ENCODE data around the gene NEURL4. TPM values are rescaled to one million over a fixed set of nuclear protein-coding genes. Genes with fewer than 3 reads are reported as not detected.
A peak's percentile ranks its signal among the peaks of the same experiment; 100 is the strongest.

The NEURL4 gene
- total and polyA plus RNA-seq, 2 donors (not counting 1 experiment from before 2014, with no cell fraction given), result 54.6 to 85.2 TPM

GRCh38 chr17:7347630-7348477 lies 18.7 kb upstream of the NEURL4 start:
- no peaks in the 10 kb centered on the region for H3K9me3 ChIP-seq (ENCODE audit: control extremely low read depth in 1 of 3, control insufficient read depth in 2 of 3, insufficient read depth in 1 of 3, low read length in 2 of 3)
- H3K36me3 ChIP-seq (replicated peaks in 1 of 2; ENCODE audit: control extremely low read depth in 1 of 2, control insufficient read depth in 1 of 2, extremely low read depth in 1 of 2, insufficient read depth in 2 of 2, low read length in 1 of 2), result peaks cover 8 to 61% of the 10 kb centered on the region in 2 experiments
- TF ChIP-seq CTCF (IDR thresholded peaks at IDR 0.05), result no peak
- no peak for TF ChIP-seq EZH2 (IDR thresholded peaks at IDR 0.05; ENCODE audit: borderline replicate concordance, insufficient read depth, low read depth, low read length, poor library complexity, severe bottlenecking)
- DNase-seq (peak; percentile 13), ATAC-seq (ENCODE audit: low read depth) (no peak)
- H3K27ac Mint-ChIP-seq, result no peak overlapping the region
- H3K27me3 Mint-ChIP-seq, result no peaks in the 10 kb centered on the region
- WGBS (ENCODE audit: insufficient coverage), result 93% methylated on average over 16 of the region's 19 CpGs
- H3K4me3 ChIP-seq (ENCODE audit: control extremely low read depth in 1 of 5, extremely low read depth in 1 of 5, insufficient read depth in 1 of 5, low read depth in 2 of 5, low read length in 4 of 5), result no peak overlapping the region
- H4K20me1 ChIP-seq (ENCODE audit: control insufficient read depth, insufficient read depth, low read length, poor library complexity, severe bottlenecking), result peaks cover 39% of the 10 kb centered on the region
- H3K4me2 ChIP-seq (replicated peaks; ENCODE audit: low read depth, low read length, poor library complexity, severe bottlenecking), result no peak overlapping the region
- POLR2A ChIA-PET, result interaction anchor here (0.5 to 1.3 kb wide), 4 partner anchors 11 to 178 kb away, joined by 3 to 6 read pairs (median 4); partner anchors contain the start of gene ACAP1
- H3K4me1 Mint-ChIP-seq, result peaks cover 21% of the 10 kb centered on the region
- H3K4me3 Mint-ChIP-seq, result no peak overlapping the region
- no peaks in the 10 kb centered on the region for H3K27me3 ChIP-seq (replicated peaks in 1 of 4; ENCODE audit: control extremely low read depth in 1 of 4, control insufficient read depth in 3 of 4, insufficient read depth in 4 of 4, low read length in 3 of 4)
- CTCF ChIA-PET, result interaction anchor here (1.1 to 4.6 kb wide), 7 partner anchors 11 to 302 kb away, joined by 3 to 42 read pairs (median 7); partner anchors contain the start of genes ACAP1 and SLC2A4
- no peak overlapping the region for H3K27ac ChIP-seq (ENCODE audit: low read length in 2 of 2)
- H3K79me2 ChIP-seq (ENCODE audit: control insufficient read depth, insufficient read depth, low read length), result peaks cover 24% of the 10 kb centered on the region
- intact Hi-C loops (cut with micrococcal nuclease), result no loop called here
- H3K9me3 Mint-ChIP-seq (ENCODE audit: insufficient read depth), result no peaks in the 10 kb centered on the region
- H3K9ac ChIP-seq (ENCODE audit: low read length), result no peak overlapping the region
- no peak overlapping the region for H2AFZ ChIP-seq (ENCODE audit: insufficient read depth, low read depth, low read length, poor library complexity, severe bottlenecking)
- H3K4me1 ChIP-seq (ENCODE audit: control insufficient read depth in 2 of 2, insufficient read depth in 2 of 2, low read length in 2 of 2), result peaks cover 10 to 19% of the 10 kb centered on the region in 2 donors

Measured in B cell (primary cell).